ENCODE results near the gene HDAC9.

GRCh38 chr7:18663321-18663720 lies 167.8 kb downstream of the HDAC9 start:
- TF ChIP-seq CTCF (IDR thresholded peaks at IDR 0.05) = no peak
- no peak for TF ChIP-seq POLR2A (IDR thresholded peaks at IDR 0.05; ENCODE audit: low read depth)
- no peak for TF ChIP-seq POLR2AphosphoS5 (IDR thresholded peaks at IDR 0.05)
